DMS153 treated with DMSO at 0.1 percent for 48 hours (cell line): ENCODE results near the gene C15orf39.
"Not testable (repeated sequence)": the region's sequence is repeated elsewhere in the genome, so short reads cannot be mapped to it uniquely, and the experiment has no call there.

ENCODE experiments used
- DNase-seq: peaks from one replicate; lab custom pipeline; 2025; ENCODE audit not compliant: unreplicated experiment; lab: John Stamatoyannopoulos, UW

The C15orf39 gene

GRCh38 chr15:75230551-75231371, 29.1 kb downstream of the C15orf39 start:
- no peak for DNase-seq

- DNase-seq, result no peak
Observed at GRCh38 chr15:75231836-75232235, 30.2 kb downstream of the C15orf39 start.

GRCh38 chr15:75232252-75232813, 30.7 kb downstream of the C15orf39 start:
- DNase-seq, result no peak

- DNase-seq, result no peak
Observed at GRCh38 chr15:75232826-75233503, 31.3 kb downstream of the C15orf39 start.

GRCh38 chr15:75233504-75234190, 32.0 kb downstream of the C15orf39 start:
- DNase-seq, result no peak

DNA sequence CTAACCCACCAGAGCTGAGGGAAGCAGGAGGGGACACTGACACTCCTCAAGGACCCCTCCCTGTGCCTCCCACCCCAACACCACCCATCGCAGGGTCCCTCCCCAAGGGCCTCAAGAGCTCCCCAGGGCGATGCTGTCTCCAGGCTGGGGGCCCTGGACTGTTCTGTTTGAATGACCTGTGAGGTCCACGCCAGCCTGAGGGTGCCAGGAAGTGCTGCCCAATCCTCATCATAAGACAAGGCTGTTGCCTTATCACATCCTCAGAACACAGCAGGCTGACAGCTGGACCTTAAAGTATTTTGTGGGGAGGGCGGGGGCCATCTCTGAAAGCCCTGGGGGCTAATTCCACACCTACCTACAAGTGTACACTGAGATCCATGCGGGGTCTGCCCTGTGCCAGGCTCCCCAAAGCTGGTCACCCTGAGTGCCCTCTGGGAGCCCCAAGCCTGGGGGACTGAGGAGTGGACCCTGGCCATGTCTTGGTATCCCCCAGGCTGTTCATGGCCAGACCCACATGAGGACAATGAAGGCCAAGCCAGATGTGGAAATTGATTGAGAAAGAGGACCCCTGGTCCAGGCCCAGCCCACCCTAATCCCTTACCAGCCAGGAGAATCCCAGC, 32.6 kb downstream of the C15orf39 start:
- DNase-seq, result no peak

- DNase-seq, result no peak
Observed at GRCh38 chr15:75235051-75235673, 33.5 kb downstream of the C15orf39 start.

GRCh38 chr15:75235760-75236729, 34.4 kb downstream of the C15orf39 start:
- DNase-seq, result no peak

DNA sequence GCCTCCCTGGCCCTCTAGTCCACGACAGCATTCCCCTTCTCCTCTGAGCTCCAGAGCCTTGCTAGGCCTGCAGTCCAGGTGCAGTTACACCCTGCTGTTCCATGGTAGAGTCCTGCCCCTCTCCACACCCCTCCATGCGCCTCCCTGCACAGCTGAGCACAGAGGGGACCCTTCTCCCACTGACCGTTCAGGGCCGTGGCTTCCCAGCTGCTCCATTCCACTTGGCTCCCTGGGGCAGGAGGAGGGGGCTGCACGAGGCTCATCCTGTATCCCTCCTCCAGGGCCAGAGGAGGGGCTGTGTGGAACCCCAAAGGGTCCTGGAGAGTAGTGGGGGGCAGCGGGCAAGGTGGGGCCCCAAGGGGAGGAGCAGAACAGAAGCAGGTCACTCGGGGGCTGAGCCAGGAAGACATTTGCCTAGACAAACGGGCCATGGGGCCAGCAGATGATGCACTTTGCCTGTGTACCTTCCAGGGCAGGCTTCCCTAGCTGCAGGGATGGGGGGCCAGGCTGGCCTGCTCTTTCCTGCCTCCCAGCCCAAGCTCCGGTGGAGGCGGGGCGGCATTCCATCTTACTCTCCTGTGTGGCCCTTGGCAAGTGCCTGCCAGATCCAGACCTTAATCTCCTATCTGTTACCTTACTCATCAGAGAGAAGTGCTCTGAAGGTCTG, 35.8 kb downstream of the C15orf39 start:
- no peak for DNase-seq

- DNase-seq, result no peak
Observed at GRCh38 chr15:75238150-75238549, 36.5 kb downstream of the C15orf39 start.

DNA sequence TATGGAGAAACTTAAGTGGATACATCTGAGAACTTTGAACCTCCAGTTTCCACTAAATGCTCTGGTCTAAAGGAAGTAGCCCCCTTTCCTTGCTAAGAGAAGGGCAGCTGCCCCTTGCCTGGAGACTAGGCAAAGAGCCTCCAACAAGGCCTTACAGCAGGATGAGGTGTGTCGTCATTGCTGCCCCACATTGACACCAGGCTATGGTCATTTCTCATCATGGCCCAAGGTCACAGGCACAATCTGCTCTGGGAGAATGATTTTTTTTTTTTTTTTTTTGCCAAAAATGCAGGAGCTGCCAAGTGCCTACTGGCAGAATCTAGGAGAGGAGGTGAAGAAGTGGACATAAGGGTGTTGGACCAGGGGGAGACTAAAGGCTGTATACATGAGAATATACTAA, 44.1 kb downstream of the C15orf39 start:
- not testable (repeated sequence) for DNase-seq

DNA sequence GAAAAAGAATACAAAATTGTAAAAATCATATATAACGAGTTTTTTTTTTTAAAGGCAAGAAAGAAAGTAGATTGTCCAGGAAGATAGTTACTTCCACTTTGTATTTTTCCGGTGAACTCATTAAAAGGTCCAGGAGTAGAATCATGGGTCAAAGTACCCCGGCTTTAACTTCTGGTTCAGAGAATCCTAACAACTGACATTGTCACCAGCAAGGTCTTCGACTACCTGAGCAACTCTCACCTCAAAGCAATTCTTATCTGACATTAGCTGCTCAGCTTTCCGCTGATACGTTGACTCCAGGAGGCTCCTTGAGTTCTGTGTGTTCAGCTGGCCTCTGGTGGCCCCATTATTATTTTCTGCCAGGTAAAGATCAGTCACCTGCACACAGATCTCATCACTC, 47.3 kb downstream of the C15orf39 start:
- not testable (repeated sequence) for DNase-seq

- DNase-seq, result no peak
Observed at GRCh38 chr15:75249726-75250125, 48.0 kb downstream of the C15orf39 start.

DNA sequence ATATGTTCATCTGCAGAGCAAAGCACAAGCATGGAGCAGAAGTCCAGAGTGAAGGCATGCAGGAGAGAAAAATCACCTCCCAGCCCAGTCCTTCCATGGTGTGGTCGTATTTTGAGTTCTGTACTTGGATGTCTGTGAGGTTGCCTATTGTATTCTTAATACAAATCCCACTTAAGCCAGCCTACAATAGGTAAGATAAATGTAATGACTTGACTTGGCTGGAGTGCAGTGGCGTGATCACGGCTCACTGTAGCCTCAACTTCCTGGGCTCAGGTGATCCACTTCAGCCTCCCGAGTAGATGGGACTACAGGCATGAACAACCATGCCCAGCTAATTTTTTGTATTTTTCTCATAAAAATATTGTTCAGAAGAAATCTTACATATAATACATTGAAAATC, 49.7 kb downstream of the C15orf39 start:
- DNase-seq, result not testable (repeated sequence)

DNA sequence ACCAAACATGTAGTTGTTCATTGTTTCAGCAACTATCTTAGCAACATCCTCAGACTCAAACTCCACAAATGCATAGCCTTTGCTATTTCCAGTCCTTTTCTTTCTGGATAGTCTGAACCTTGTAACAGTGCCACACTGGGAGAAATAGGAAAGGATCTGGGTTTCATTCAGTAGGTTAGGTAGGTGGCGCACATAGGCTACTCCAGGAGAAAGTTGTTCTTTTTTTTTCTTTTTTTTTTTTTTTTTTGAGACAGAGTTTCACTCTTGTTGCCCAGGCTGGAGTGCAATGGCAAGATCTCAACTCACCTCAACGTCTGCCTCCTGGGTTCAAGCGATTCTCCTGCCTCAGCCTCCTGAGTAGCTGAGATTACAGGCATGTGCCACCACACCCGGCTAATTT, 50.6 kb downstream of the C15orf39 start:
- not testable (repeated sequence) for DNase-seq

DNA sequence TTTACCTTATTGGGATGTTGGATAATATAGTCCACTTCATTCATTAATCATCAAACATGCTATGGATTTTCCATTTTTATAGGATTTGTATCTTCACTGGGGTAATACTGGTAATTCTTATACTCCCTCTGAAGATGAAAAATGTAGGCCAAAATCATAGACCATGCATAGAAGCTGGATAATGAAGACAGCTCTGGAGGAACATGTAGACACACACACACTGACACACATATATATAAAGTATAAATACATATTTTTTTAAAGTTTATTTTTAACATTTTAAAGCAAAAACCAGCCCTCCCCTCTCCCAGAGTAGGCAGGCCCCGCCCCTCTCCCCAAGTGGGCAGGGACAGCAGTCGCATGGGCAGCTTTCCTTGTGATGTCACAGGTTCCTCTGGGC, 56.4 kb downstream of the C15orf39 start, which contains the start of gene GOLGA6C:
Gene GOLGA6C (plus strand): TSS at position 301 of the 400 bp plus-strand sequence. CDS start 265 bp downstream, outside the sequence.
- DNase-seq, result not testable (repeated sequence)

DNA sequence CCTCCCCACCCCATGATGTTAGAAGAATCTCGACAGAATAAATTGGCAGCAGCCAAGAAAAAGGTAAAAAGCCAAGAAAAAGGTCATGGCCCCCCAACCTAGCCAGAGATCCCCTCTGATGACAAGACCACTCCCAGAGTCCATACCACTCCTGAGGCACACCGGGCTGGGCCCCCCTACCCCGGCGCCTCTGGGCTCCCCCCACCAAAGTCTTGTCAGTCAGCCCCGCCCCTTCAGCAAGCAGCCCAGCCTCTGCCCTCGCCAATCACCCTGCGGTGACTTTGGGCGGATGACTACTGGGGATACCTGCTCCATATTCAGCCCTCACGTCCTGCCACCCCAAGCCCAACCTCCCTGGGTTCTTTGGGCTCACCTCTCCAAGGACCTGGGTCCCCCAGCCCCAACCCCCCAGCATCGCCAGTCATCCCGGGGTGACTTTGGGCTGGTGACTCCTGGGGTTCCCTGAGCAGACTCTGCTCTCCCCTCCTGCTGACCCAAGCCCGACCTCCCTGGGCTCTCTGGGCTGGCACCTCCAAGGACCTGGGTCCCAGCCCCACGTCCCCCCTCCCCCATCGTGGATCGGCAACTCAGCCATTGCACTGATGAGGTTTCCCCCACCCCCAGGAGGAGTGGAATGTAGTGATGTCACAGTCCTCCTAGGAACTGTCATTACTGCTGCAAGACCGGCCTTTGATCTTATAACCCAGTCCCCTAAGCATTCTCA, 57.1 kb downstream of the C15orf39 start:
- DNase-seq, result not testable (repeated sequence)

- DNase-seq, result not testable (repeated sequence)
Observed at GRCh38 chr15:75259873-75260272, 58.2 kb downstream of the C15orf39 start.
